HEK293 (cell line): ENCODE results near the gene FMO2.
"Not testable (repeated sequence)": the region's sequence is repeated elsewhere in the genome, so short reads cannot be mapped to it uniquely, and the experiment has no call there.

Experiments used
- CTCF ChIA-PET: fragments of 350-600 bp; formaldehyde crosslinking; extraction: SDS; loops from one replicate; lab custom pipeline; 2021; ENCODE audit warnings: antibody characterized with exemption; lab: Yijun Ruan, JAX
- POLR2A ChIA-PET: fragments of 300-600 bp; formaldehyde crosslinking; extraction: SDS; loops from one replicate; lab custom pipeline; 2020; ENCODE audit warnings: antibody characterized with exemption, inconsistent platforms; lab: Yijun Ruan, JAX
- H3K27ac ChIP-seq: fragments of 200-500 bp; sonication (Bioruptor generic); 2 replicates; pipeline ENCODE4 v1.5.1; 2014; ENCODE audit warnings: low read depth, low read length, control low read depth, inconsistent platforms; ENCODE audit errors: extremely low read depth
- H3K36me3 ChIP-seq, 2 experiments: fragments of 200-500 bp in 1 of 2; sonication (Bioruptor generic) in 1 of 2; 1 replicate in 1 of 2; 2 replicates in 1 of 2; pipeline ENCODE4 v1.5.1; 2014 to 2017; ENCODE audit warnings: inconsistent platforms in 2 of 2, low read length in 2 of 2; ENCODE audit not compliant: control insufficient read depth in 2 of 2, insufficient read depth in 1 of 2
- H3K4me1 ChIP-seq: fragments of 200-500 bp; sonication (Bioruptor generic); 2 replicates; pipeline ENCODE4 v1.5.1; 2014; ENCODE audit warnings: mild to moderate bottlenecking, low read length, inconsistent platforms; ENCODE audit not compliant: control insufficient read depth, insufficient read depth
- H3K4me3 ChIP-seq: 2 replicates; pipeline ENCODE4 v1.5.1; 2011; ENCODE audit warnings: low read depth, mild to moderate bottlenecking, control low read depth, low read length, moderate library complexity
- H3K9me3 ChIP-seq: fragments of 200-500 bp; sonication (Bioruptor generic); 2 replicates; pipeline ENCODE4 v1.5.1; 2014; ENCODE audit warnings: low read depth, low read length, inconsistent platforms; ENCODE audit not compliant: control insufficient read depth, insufficient read depth
- ATF2 ChIP-seq: fragments of 450-650 bp; formaldehyde crosslinking; IDR thresholded peaks from 2 replicates; pipeline ENCODE4 v1.5.1; 2016; ENCODE audit warnings: missing biosample characterization, missing genetic modification characterization, low read depth
- FEZF1 ChIP-seq: fragments of 450-650 bp; formaldehyde crosslinking; IDR thresholded peaks from 2 replicates; pipeline ENCODE4 v1.5.1; 2016; ENCODE audit warnings: missing biosample characterization, missing genetic modification characterization
- GLI4 ChIP-seq: fragments of 450-650 bp; formaldehyde crosslinking; IDR thresholded peaks from 2 replicates; pipeline ENCODE4 v1.5.1; 2016; ENCODE audit warnings: missing biosample characterization, missing genetic modification characterization
- SP2 ChIP-seq: fragments of 450-650 bp; formaldehyde crosslinking; IDR thresholded peaks from 2 replicates; pipeline ENCODE4 v1.5.1; 2016; ENCODE audit warnings: missing biosample characterization, missing genetic modification characterization
- ZBTB1 ChIP-seq: fragments of 450-650 bp; formaldehyde crosslinking; IDR thresholded peaks from 2 replicates; pipeline ENCODE4 v1.5.1; 2016; ENCODE audit warnings: missing biosample characterization, missing genetic modification characterization
- ZNF169 ChIP-seq: fragments of 450-650 bp; formaldehyde crosslinking; IDR thresholded peaks from 2 replicates; pipeline ENCODE4 v1.5.1; 2016; ENCODE audit warnings: missing biosample characterization, missing genetic modification characterization
- ZNF341 ChIP-seq: fragments of 450-650 bp; formaldehyde crosslinking; IDR thresholded peaks from 2 replicates; pipeline ENCODE4; 2016; ENCODE audit warnings: low read depth, missing biosample characterization, missing genetic modification characterization
- ZNF391 ChIP-seq: fragments of 450-650 bp; formaldehyde crosslinking; IDR thresholded peaks from 2 replicates; pipeline ENCODE4 v1.5.1; 2016; ENCODE audit warnings: low read depth, missing biosample characterization, missing genetic modification characterization, borderline replicate concordance
- ZNF394 ChIP-seq: fragments of 450-650 bp; formaldehyde crosslinking; IDR thresholded peaks from 2 replicates; pipeline ENCODE4 v1.5.1; 2016; ENCODE audit warnings: missing biosample characterization, missing genetic modification characterization, mild to moderate bottlenecking, moderate library complexity, borderline replicate concordance
- ZNF544 ChIP-seq: fragments of 450-650 bp; formaldehyde crosslinking; IDR thresholded peaks from 2 replicates; pipeline ENCODE4 v1.5.0; 2017; ENCODE audit warnings: missing biosample characterization, missing genetic modification characterization
- ZNF549 ChIP-seq: fragments of 450-650 bp; IDR thresholded peaks from 2 replicates; pipeline ENCODE4 v1.5.1; 2018; ENCODE audit warnings: missing biosample characterization, missing genetic modification characterization, mild to moderate bottlenecking, inconsistent platforms, moderate library complexity
- ZNF600 ChIP-seq: fragments of 450-650 bp; formaldehyde crosslinking; IDR thresholded peaks from 2 replicates; pipeline ENCODE4 v1.5.1; 2016; ENCODE audit warnings: missing biosample characterization, missing genetic modification characterization
- ZNF654 ChIP-seq: fragments of 450-650 bp; formaldehyde crosslinking; IDR thresholded peaks from 2 replicates; pipeline ENCODE4 v1.5.1; 2016; ENCODE audit warnings: low read depth, missing biosample characterization, missing genetic modification characterization
- ZNF664 ChIP-seq: fragments of 450-650 bp; formaldehyde crosslinking; IDR thresholded peaks from 2 replicates; pipeline ENCODE4 v1.5.1; 2016; ENCODE audit warnings: missing biosample characterization, missing genetic modification characterization
- ZNF670 ChIP-seq: fragments of 450-650 bp; formaldehyde crosslinking; IDR thresholded peaks from 2 replicates; pipeline ENCODE4 v1.5.1; 2016; ENCODE audit warnings: missing biosample characterization, missing genetic modification characterization, low read depth
- ZNF692 ChIP-seq: fragments of 450-650 bp; formaldehyde crosslinking; IDR thresholded peaks from 2 replicates; pipeline ENCODE4 v1.5.1; 2016; ENCODE audit warnings: missing biosample characterization, missing genetic modification characterization
- ZSCAN23 ChIP-seq: fragments of 450-650 bp; formaldehyde crosslinking; IDR thresholded peaks from 2 replicates; pipeline ENCODE4 v1.5.1; 2016; ENCODE audit warnings: missing biosample characterization, missing genetic modification characterization
- ZSCAN30 ChIP-seq: fragments of 450-650 bp; IDR thresholded peaks from 2 replicates; pipeline ENCODE4 v1.5.1; 2018; ENCODE audit warnings: missing biosample characterization, mild to moderate bottlenecking, missing genetic modification characterization, moderate library complexity
- TF ChIP-seq, protein P1 (sequence below): fragments of 450-650 bp; formaldehyde crosslinking; IDR thresholded peaks from 2 replicates; pipeline ENCODE4 v1.5.1; 2016; ENCODE audit warnings: missing biosample characterization, missing genetic modification characterization
- TF ChIP-seq, protein P2 (sequence below): fragments of 450-650 bp; formaldehyde crosslinking; optimal IDR thresholded peaks from 2 replicates; pipeline ENCODE3; 2016; ENCODE audit warnings: missing biosample characterization, mild to moderate bottlenecking, missing genetic modification characterization
- TF ChIP-seq, protein P3 (sequence below): fragments of 450-650 bp; formaldehyde crosslinking; IDR thresholded peaks from 2 replicates; pipeline ENCODE4 v1.5.1; 2016; ENCODE audit warnings: missing biosample characterization, missing genetic modification characterization
- TF ChIP-seq, protein P4 (sequence below): fragments of 450-650 bp; formaldehyde crosslinking; IDR thresholded peaks from 2 replicates; pipeline ENCODE4 v1.5.1; 2016; ENCODE audit warnings: missing biosample characterization, missing genetic modification characterization

Gene FMO2

DNA sequence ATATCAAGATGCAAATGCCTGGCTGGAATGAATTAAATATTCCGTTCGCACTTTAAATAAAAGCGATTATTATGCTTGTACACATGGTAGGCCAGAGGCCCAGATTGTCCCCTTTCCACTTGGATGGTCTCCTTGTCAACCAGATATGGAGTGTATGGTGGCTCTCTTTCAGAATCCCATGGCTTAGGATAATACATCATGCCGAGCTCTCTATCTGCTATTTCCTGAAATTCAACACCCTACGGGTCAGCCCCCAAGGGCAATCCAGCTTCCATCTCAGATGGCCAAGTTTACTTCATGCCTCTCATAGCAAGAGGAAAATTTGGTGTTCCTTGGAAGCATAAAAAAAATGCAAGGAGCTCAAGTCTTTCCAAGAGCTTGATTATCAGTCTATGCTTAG is 37.8 kb downstream of the FMO2 start:
- POLR2A ChIA-PET: no interaction called here
- H3K9me3 ChIP-seq: no peaks in the 10 kb centered on the region
- TF ChIP-seq, protein P1, sequence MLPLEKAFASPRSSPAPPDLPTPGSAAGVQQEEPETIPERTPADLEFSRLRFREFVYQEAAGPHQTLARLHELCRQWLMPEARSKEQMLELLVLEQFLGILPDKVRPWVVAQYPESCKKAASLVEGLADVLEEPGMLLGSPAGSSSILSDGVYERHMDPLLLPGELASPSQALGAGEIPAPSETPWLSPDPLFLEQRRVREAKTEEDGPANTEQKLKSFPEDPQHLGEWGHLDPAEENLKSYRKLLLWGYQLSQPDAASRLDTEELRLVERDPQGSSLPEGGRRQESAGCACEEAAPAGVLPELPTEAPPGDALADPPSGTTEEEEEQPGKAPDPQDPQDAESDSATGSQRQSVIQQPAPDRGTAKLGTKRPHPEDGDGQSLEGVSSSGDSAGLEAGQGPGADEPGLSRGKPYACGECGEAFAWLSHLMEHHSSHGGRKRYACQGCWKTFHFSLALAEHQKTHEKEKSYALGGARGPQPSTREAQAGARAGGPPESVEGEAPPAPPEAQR (tag by site-specific recombination): no peak
- no peak for TF ChIP-seq ZBTB1 (tag by site-specific recombination)
- TF ChIP-seq, protein P2, sequence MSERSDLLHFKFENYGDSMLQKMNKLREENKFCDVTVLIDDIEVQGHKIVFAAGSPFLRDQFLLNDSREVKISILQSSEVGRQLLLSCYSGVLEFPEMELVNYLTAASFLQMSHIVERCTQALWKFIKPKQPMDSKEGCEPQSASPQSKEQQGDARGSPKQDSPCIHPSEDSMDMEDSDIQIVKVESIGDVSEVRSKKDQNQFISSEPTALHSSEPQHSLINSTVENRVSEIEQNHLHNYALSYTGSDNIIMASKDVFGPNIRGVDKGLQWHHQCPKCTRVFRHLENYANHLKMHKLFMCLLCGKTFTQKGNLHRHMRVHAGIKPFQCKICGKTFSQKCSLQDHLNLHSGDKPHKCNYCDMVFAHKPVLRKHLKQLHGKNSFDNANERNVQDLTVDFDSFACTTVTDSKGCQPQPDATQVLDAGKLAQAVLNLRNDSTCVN: no peak
- no peak for TF ChIP-seq ZNF544 (tag by site-specific recombination)
- no peak for TF ChIP-seq ZNF600 (tag by site-specific recombination)
- TF ChIP-seq ZNF664: no peak
- CTCF ChIA-PET: interaction anchor here (0.6 to 1.6 kb wide), 6 partner anchors 34 to 275 kb away, joined by 3 to 7 read pairs (median 5); partner anchors contain the start of gene FMO4
- H3K4me3 ChIP-seq: no peak overlapping the region
- H3K4me1 ChIP-seq: no peaks in the 10 kb centered on the region
- no peaks in the 10 kb centered on the region for H3K36me3 ChIP-seq
- no peak overlapping the region for H3K27ac ChIP-seq

GRCh38 chr1:171224257-171224656 is 39.2 kb downstream of the FMO2 start:
- H3K27ac ChIP-seq, POLR2A ChIA-PET, H3K4me3 ChIP-seq, H3K4me1 ChIP-seq, H3K36me3 ChIP-seq, H3K9me3 ChIP-seq: not testable (repeated sequence)
- CTCF ChIA-PET: interaction anchor here (0.5 kb wide), 1 partner anchor 50 kb away, joined by 3 read pairs; no protein-coding TSS in a partner anchor

GRCh38 chr1:171226747-171227370 is 41.8 kb downstream of the FMO2 start:
- no peak overlapping the region for H3K4me3 ChIP-seq
- no peaks in the 10 kb centered on the region for H3K9me3 ChIP-seq
- ChIA-PET CTCF (interaction anchor here (0.5 to 3.9 kb wide), 50 partner anchors 10 to 1340 kb away, joined by 3 to 50 read pairs (median 4); partner anchors contain the start of genes FMO2, FMO3 and FMO4), POLR2A (no interaction called here)
- H3K36me3 ChIP-seq: no peaks in the 10 kb centered on the region
- no peak overlapping the region for H3K27ac ChIP-seq
- H3K4me1 ChIP-seq: no peaks in the 10 kb centered on the region
- TF ChIP-seq ZNF670 (tag by site-specific recombination) (no peak), ZNF341 (tag by site-specific recombination) (no peak), GLI4 (tag by site-specific recombination) (no peak), ATF2 (tag by site-specific recombination) (0 out of 2 replicates have a peak, but pooled peaks have one; percentile 17), FEZF1 (tag by site-specific recombination) (no peak), ZNF169 (tag by site-specific recombination) (no peak), ZNF600 (tag by site-specific recombination) (no peak), ZSCAN30 (tag by site-specific recombination) (no peak), ZNF394 (tag by site-specific recombination) (no peak), ZNF549 (tag by site-specific recombination) (no peak), SP2 (tag by site-specific recombination) (no peak), ZNF692 (no peak), ZNF391 (tag by site-specific recombination) (no peak), ZSCAN23 (tag by site-specific recombination) (no peak), ZNF654 (tag by site-specific recombination) (peak; percentile 91)
- TF ChIP-seq, protein P3, sequence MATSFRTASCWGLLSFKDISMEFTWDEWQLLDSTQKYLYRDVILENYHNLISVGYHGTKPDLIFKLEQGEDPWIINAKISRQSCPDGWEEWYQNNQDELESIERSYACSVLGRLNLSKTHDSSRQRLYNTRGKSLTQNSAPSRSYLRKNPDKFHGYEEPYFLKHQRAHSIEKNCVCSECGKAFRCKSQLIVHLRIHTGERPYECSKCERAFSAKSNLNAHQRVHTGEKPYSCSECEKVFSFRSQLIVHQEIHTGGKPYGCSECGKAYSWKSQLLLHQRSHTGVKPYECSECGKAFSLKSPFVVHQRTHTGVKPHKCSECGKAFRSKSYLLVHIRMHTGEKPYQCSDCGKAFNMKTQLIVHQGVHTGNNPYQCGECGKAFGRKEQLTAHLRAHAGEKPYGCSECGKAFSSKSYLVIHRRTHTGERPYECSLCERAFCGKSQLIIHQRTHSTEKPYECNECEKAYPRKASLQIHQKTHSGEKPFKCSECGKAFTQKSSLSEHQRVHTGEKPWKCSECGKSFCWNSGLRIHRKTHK (tag by site-specific recombination): no peak
- TF ChIP-seq, protein P4, sequence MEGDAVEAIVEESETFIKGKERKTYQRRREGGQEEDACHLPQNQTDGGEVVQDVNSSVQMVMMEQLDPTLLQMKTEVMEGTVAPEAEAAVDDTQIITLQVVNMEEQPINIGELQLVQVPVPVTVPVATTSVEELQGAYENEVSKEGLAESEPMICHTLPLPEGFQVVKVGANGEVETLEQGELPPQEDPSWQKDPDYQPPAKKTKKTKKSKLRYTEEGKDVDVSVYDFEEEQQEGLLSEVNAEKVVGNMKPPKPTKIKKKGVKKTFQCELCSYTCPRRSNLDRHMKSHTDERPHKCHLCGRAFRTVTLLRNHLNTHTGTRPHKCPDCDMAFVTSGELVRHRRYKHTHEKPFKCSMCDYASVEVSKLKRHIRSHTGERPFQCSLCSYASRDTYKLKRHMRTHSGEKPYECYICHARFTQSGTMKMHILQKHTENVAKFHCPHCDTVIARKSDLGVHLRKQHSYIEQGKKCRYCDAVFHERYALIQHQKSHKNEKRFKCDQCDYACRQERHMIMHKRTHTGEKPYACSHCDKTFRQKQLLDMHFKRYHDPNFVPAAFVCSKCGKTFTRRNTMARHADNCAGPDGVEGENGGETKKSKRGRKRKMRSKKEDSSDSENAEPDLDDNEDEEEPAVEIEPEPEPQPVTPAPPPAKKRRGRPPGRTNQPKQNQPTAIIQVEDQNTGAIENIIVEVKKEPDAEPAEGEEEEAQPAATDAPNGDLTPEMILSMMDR (tag by site-specific recombination): peak; percentile 73
